ENCODE data around the gene CCDC7. TPM values are rescaled to one million over a fixed set of nuclear protein-coding genes. Genes with fewer than 3 reads are reported as not detected.

Gene CCDC7
- total RNA-seq, 2 donors from 2014 or later = 12.9 to 19.8 TPM

GRCh38 chr10:32922170-32922569 is 476.2 kb downstream of the CCDC7 start:
- 71% methylated on average over 2 of the region's 2 CpGs for WGBS
- H3K9me3 ChIP-seq = no peaks in the 10 kb centered on the region
- no peak for DNase-seq (ENCODE audit: low spot score)
- TF ChIP-seq POLR2AphosphoS5 (IDR thresholded peaks at IDR 0.05) (no peak), CTCF (IDR thresholded peaks at IDR 0.05) (no peak), POLR2A (IDR thresholded peaks at IDR 0.05) (no peak)
- no peaks in the 10 kb centered on the region for H3K4me1 ChIP-seq (replicated peaks)
- no peak overlapping the region for H3K4me3 ChIP-seq
- H3K36me3 ChIP-seq = no peaks in the 10 kb centered on the region
- H3K27me3 ChIP-seq (replicated peaks; ENCODE audit: insufficient read depth) = no peaks in the 10 kb centered on the region
- intact Hi-C loops (cut with DNase I) = no loop called here
- H3K27ac ChIP-seq = no peak overlapping the region

- intact Hi-C loops (cut with DNase I) = no loop called here
- Histone ChIP-seq H3K4me1 (replicated peaks) (no peaks in the 10 kb centered on the region), H3K27me3 (replicated peaks; ENCODE audit: insufficient read depth) (no peaks in the 10 kb centered on the region), H3K36me3 (no peaks in the 10 kb centered on the region), H3K9me3 (no peaks in the 10 kb centered on the region), H3K4me3 (no peak overlapping the region), H3K27ac (no peak overlapping the region)
- TF ChIP-seq CTCF (IDR thresholded peaks at IDR 0.05) (no peak), POLR2AphosphoS5 (IDR thresholded peaks at IDR 0.05) (no peak), POLR2A (IDR thresholded peaks at IDR 0.05) (no peak)
- no peak for DNase-seq (ENCODE audit: low spot score)
- WGBS = 43% methylated on average over 2 of the region's 2 CpGs
These were observed 477.2 kb downstream of the CCDC7 start for GRCh38 chr10:32923134-32923533.

- Histone ChIP-seq H3K9me3 (no peaks in the 10 kb centered on the region), H3K27ac (no peak overlapping the region), H3K4me3 (no peak overlapping the region), H3K36me3 (no peaks in the 10 kb centered on the region), H3K27me3 (replicated peaks; ENCODE audit: insufficient read depth) (no peaks in the 10 kb centered on the region), H3K4me1 (replicated peaks) (no peaks in the 10 kb centered on the region)
- WGBS = 47% methylated on average over 2 of the region's 2 CpGs
- TF ChIP-seq POLR2A (IDR thresholded peaks at IDR 0.05) (no peak), CTCF (IDR thresholded peaks at IDR 0.05) (no peak), POLR2AphosphoS5 (IDR thresholded peaks at IDR 0.05) (no peak)
- no peak for DNase-seq (ENCODE audit: low spot score)
- intact Hi-C loops (cut with DNase I) = no loop called here
These were observed 477.9 kb downstream of the CCDC7 start for GRCh38 chr10:32923849-32924248.

Other genes with a start within 250 kb of the CCDC7 start
- 10 to 100 TPM; 37.1 to 58.3 TPM for gene EPC1, start 99.0 kb upstream of the CCDC7 start, total RNA-seq

Data from prostate gland (tissue), 2 donors.